Activated CD4-positive, alpha-beta T cell treated with anti-CD3 and anti-CD28 coated beads, Interleukin-2, amount 10 ng/mL, durations not matched to agents 24 days and 14 days (primary cell): ENCODE measurements around the gene LGSN. TPM values are rescaled to one million over a fixed set of nuclear protein-coding genes. Genes with fewer than 3 reads are reported as not detected.
"Not testable (repeated sequence)": the region's sequence is repeated elsewhere in the genome, so short reads cannot be mapped to it uniquely, and the experiment has no call there.

ENCODE experiments used
- DNase-seq: peaks from one replicate; pipeline ENCODE4 v3.0.0; 2022
- H3K27ac Mint-ChIP-seq: one replicate; pipeline ENCODE4 v1.8.0; 2022; ENCODE audit warnings: mild to moderate bottlenecking, mixed read lengths
- H3K27me3 Mint-ChIP-seq: one replicate; pipeline ENCODE4 v1.8.0; 2022; ENCODE audit warnings: mixed read lengths
- H3K36me3 Mint-ChIP-seq: one replicate; pipeline ENCODE4 v1.8.0; 2022; ENCODE audit warnings: low read depth, mild to moderate bottlenecking, mixed read lengths
- H3K4me1 Mint-ChIP-seq: one replicate; pipeline ENCODE4 v1.8.0; 2021; ENCODE audit warnings: mixed read lengths
- H3K4me3 Mint-ChIP-seq: one replicate; pipeline ENCODE4 v1.8.0; 2022; ENCODE audit warnings: mild to moderate bottlenecking, moderate library complexity, mixed read lengths
- H3K9me3 Mint-ChIP-seq: one replicate; pipeline ENCODE4 v1.8.0; 2021; ENCODE audit warnings: mixed read lengths
- intact Hi-C: fragments of 100-400 bp; cut with micrococcal nuclease; formaldehyde crosslinking; loops from one replicate; pipeline ENCODE4 v1.15.1; 2023
- total RNA-seq: library from RNA; stranded (reverse); gene quantifications from 2 replicates; pipeline ENCODE4 v1.2.3, GENCODE V29; 2022

The LGSN gene
- total RNA-seq, 1 donor from 2014 or later, result not detected

DNA sequence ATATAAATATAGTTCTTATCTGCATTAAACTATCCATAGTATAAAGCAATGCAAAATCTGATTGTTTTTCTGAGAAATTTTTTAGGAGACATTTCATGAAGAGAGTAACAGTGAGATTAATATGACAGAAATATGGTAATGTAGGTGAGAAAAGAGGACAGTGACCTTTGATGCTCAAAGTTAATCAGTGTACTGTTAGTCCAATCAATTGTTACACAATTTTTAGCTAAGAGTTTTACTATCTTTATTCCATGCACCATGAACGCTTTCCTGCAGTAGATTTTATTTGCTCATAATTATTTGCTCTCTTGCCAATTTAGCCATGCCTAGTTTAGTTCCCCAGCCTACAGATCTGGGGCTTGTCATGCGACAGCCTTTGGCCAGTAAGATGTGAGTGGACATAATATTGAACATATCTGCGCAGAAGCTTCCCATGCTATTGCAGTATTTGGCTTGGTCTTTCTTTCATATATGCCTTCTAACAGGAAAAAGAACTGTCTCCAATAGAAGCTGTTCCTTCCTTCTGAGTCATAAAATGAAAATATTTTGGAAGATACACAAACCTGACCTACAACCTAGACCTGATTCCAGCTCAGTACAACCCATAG lies 69.8 kb downstream of the LGSN start:
- no peak overlapping the region for H3K27ac Mint-ChIP-seq
- no peaks in the 10 kb centered on the region for H3K27me3 Mint-ChIP-seq
- H3K4me1 Mint-ChIP-seq, result no peaks in the 10 kb centered on the region
- intact Hi-C loops, result no loop called here
- no peak overlapping the region for H3K4me3 Mint-ChIP-seq
- no peaks in the 10 kb centered on the region for H3K36me3 Mint-ChIP-seq
- H3K9me3 Mint-ChIP-seq, result no peaks in the 10 kb centered on the region
- DNase-seq, result no peak

DNA sequence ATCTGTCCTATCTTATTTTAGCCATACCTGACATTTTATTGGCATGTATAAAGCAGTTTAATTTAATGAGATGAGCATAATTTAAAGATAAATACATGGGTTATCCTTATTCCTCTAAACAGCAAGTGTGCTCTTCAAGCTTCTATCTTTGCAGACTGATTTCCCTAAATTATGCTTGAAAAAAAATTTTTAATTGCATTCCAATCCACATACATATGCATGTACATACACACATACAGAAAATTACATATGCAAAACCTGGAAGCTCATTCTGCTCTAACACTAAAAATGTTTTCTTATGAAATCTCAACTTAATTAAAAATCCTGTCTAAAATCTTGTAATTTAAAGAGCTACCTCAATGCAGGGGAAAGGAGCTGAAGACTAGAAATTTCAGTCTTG lies 73.2 kb downstream of the LGSN start:
- H3K9me3 Mint-ChIP-seq, result no peaks in the 10 kb centered on the region
- no peaks in the 10 kb centered on the region for H3K36me3 Mint-ChIP-seq
- H3K4me3 Mint-ChIP-seq, result no peak overlapping the region
- no peak for DNase-seq
- H3K27ac Mint-ChIP-seq, result no peak overlapping the region
- intact Hi-C loops, result no loop called here
- no peaks in the 10 kb centered on the region for H3K27me3 Mint-ChIP-seq
- no peaks in the 10 kb centered on the region for H3K4me1 Mint-ChIP-seq

DNA sequence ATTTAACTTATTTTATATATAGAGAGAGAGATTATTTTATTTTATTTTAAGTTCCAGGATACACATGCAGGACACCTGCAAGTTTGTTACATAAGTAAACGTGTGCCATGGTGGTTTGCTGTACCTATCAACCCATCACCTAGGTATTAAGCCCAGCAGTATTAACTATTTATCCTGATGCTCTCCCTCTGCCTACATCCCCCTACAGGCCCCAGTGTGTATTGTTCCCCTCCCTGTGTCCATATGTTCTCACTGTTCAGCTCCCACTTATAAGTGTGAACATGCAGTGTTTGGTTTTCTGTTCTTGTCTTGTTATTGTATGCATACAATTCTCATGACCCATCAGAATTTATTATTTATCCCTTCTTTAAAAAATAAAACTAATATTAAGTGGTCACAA lies 73.9 kb downstream of the LGSN start:
- Mint-ChIP-seq H3K9me3 (no peaks in the 10 kb centered on the region), H3K4me3 (no peak overlapping the region), H3K36me3 (no peaks in the 10 kb centered on the region), H3K4me1 (no peaks in the 10 kb centered on the region), H3K27me3 (no peaks in the 10 kb centered on the region), H3K27ac (no peak overlapping the region)
- intact Hi-C loops, result no loop called here
- DNase-seq, result no peak

DNA sequence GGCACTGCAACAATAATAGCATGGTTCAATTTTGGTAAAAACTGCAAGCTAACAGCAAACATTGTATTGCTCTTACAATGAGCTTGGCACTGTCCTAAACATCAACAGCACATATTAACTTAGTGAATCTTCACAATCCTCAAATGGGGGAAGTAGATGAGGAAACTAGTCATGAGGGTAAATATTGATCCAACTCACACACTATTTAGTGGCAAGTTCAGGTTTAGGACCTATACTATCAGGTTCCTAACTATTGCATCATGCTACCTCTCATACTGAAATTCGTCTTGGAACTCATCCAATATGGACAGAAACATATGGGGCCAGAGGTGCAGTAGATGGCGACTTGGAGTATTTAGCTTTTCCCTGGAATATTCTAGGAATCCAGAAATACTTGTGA lies 74.4 kb downstream of the LGSN start:
- H3K36me3 Mint-ChIP-seq, result no peaks in the 10 kb centered on the region
- DNase-seq, result no peak
- H3K4me3 Mint-ChIP-seq, result no peak overlapping the region
- H3K9me3 Mint-ChIP-seq, result no peaks in the 10 kb centered on the region
- no peak overlapping the region for H3K27ac Mint-ChIP-seq
- no peaks in the 10 kb centered on the region for H3K4me1 Mint-ChIP-seq
- intact Hi-C loops, result no loop called here
- H3K27me3 Mint-ChIP-seq, result no peaks in the 10 kb centered on the region

DNA sequence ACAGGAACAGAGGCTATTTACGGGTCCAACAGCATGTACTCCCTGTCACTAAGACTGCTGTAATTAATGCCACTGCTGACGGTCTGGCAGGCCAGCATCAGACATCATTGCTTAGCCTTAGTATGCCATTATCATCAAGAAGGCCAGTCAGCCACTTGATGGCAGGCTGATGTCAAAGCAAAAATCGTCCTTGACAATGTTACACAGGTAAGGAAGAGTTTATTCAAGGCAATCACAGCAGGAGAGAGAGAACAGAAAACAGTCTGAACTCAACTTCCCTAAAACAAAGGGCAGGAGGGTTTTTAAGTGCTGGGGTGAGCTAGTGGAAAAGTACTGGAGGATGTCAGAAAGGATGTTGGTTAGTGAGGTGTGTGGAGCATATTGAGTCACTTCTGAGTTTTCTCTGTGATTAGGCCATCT lies 83.4 kb downstream of the LGSN start:
- Mint-ChIP-seq H3K27me3 (no peaks in the 10 kb centered on the region), H3K9me3 (no peaks in the 10 kb centered on the region), H3K27ac (no peak overlapping the region), H3K4me3 (no peak overlapping the region), H3K4me1 (no peaks in the 10 kb centered on the region), H3K36me3 (no peaks in the 10 kb centered on the region)
- intact Hi-C loops, result no loop called here
- DNase-seq, result no peak

DNA sequence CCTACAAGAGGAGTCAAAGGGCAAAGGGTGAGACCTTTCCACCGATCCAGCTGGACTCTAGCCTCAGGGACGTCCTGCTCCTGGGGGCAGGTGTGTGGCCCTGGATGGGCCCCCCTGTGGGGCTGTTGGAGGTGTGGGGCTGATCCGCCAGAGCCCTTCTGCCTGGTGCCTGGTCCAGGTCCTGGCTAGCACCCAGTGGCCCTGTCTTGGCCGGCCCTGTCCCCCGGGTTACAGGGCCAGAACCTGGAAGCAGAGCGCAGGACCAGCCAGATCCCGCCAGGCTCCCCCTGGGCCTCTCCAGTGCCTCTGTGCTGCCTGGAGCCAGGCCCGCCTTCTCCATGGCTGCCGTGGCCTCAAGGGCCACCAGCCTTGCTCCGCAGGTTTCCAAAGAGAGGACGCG lies 89.3 kb downstream of the LGSN start:
- DNase-seq, H3K4me1 Mint-ChIP-seq, H3K27me3 Mint-ChIP-seq, H3K9me3 Mint-ChIP-seq, intact Hi-C loops, H3K36me3 Mint-ChIP-seq, H3K4me3 Mint-ChIP-seq, H3K27ac Mint-ChIP-seq: not testable (repeated sequence)

DNA sequence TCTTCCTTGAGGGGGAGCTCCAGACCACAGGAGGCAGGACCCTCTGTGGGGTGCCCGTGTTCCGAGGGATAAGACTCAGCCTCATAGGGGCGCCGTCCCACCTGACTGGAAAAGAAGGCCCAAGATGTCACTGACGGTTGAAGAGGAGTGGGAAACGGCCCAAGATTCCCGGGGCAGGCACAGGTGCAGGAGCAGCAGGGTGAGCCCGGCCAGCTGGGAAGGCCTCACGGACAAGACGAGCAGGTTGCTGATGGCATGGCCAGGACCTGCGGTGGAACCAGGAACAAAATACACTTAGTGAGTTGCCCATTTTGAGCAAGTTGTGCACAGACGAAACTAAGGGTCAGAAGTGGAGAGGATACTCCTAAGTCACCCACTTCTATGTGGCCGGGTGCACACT lies 89.8 kb downstream of the LGSN start:
- H3K36me3 Mint-ChIP-seq, DNase-seq, H3K4me1 Mint-ChIP-seq, intact Hi-C loops, H3K27me3 Mint-ChIP-seq, H3K9me3 Mint-ChIP-seq, H3K4me3 Mint-ChIP-seq, H3K27ac Mint-ChIP-seq: not testable (repeated sequence)

DNA sequence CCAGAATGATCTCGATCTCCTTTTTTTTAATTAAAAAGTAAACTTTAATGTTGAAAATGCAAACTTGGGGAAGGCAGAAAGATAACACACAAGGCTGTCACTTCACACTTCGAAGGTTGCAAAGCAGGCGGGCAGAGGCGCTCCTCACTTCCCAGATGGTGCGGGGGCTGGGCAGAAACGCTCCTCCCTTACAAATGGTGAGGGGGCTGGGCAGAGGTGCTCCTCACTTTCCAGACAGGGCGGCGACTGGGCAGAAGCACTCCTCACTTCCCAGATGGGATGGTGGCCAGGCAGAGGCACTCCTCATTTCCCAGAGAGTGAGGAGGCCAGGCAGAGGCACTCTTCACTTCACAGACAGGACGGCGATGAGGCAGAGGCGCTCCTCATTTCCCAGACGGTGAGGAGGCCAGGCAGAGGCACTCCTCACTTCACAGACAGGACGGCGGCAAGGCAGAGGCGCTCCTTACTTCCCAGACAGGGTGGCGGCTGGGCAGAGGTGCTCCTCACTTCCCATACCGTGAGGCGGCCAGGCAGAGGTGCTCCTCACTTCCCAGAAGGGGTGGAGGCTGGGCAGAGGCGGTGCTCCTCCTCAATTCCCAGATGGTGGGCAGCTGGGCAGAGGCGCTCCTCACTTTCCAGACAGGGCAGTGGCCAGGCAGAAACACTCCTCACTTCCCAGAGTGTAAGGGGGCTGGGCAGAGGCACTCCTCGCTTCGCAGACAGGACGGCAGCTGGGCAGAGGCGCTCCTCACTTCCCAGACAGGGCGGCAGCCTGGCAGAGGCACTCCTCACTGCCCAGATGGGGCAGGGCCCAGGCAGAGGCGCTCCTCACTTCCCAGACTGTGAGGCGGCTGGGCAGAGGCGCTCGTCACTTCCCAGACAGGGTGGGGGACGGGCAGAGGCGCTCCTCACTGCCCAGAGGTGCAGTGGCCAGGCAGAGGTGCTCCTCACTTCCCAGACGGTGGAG lies 91.6 kb downstream of the LGSN start:
- H3K9me3 Mint-ChIP-seq, H3K27me3 Mint-ChIP-seq, H3K27ac Mint-ChIP-seq, H3K4me1 Mint-ChIP-seq, intact Hi-C loops, H3K36me3 Mint-ChIP-seq, H3K4me3 Mint-ChIP-seq, DNase-seq: not testable (repeated sequence)

DNA sequence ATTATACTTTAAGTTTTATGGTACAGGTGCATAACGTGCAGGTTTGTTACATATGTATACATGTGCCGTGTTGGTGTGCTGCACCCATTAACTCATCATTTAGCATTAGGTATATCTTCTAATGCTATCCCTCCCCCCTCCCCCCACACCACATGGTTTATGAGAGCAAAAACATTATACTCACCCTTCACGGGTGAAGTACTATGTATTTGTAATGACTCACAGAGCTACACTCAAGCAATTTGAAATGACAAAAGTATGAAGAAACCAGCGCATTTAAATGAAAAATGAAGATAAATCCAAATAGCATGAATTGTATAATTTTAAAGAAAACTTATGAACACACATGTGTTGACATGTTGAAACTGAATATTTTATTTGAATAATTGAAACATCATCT lies 93.8 kb downstream of the LGSN start:
- H3K27me3 Mint-ChIP-seq, H3K4me1 Mint-ChIP-seq, H3K36me3 Mint-ChIP-seq, H3K9me3 Mint-ChIP-seq, DNase-seq, H3K4me3 Mint-ChIP-seq, intact Hi-C loops, H3K27ac Mint-ChIP-seq: not testable (repeated sequence)

Other genes with a start within 250 kb of the LGSN start
- 3.5 and 3.6 TPM in 2 replicates for gene FKBP1C, start 108.5 kb downstream of the LGSN start, total RNA-seq